ENCODE measurements around the gene BEX4. TPM values are rescaled to one million over a fixed set of nuclear protein-coding genes. Genes with fewer than 3 reads are reported as not detected.

The BEX4 gene
- total and polyA plus RNA-seq, 9 of the 15 experiments (the other 6 are each of a cell fraction or from before 2014, with no cell fraction given) = 74.6 to 399 (median 154) TPM

DNA sequence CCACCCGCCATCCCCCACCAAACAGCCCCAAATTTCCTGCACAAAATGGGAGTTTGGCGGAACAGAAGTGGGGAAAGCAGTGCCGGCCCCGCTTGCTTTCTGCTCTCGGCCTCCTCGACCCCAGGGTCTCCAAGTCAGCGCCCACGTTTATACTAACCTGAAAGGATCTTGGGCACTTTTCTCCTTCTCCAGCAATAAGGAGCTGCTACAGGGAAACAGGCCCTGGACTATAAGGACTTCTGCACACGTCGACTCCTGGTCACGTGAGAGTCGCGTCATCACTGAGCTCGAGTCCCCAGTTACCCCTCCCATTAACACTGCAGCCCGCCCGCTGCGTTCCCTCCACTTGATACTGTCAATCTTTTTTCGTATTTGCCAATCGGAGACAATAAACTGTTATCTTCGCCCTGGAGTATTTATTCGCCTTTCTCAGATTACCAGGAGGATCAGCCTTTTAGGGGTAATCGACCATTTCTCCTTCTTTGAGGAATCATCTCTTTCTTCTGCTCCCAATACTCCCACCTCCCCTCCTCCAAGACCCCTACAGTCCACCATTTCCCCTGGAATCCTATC, 40.1 kb downstream of the BEX4 start, which contains the start of gene TCEAL8 (continued):
- TF ChIP-seq, protein P1, sequence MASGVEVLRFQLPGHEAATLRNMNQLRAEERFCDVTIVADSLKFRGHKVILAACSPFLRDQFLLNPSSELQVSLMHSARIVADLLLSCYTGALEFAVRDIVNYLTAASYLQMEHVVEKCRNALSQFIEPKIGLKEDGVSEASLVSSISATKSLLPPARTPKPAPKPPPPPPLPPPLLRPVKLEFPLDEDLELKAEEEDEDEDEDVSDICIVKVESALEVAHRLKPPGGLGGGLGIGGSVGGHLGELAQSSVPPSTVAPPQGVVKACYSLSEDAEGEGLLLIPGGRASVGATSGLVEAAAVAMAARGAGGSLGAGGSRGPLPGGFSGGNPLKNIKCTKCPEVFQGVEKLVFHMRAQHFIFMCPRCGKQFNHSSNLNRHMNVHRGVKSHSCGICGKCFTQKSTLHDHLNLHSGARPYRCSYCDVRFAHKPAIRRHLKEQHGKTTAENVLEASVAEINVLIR (CRISPR knock-in tag; IDR thresholded peaks at IDR 0.05) = no peak
- TF ChIP-seq, protein P2, sequence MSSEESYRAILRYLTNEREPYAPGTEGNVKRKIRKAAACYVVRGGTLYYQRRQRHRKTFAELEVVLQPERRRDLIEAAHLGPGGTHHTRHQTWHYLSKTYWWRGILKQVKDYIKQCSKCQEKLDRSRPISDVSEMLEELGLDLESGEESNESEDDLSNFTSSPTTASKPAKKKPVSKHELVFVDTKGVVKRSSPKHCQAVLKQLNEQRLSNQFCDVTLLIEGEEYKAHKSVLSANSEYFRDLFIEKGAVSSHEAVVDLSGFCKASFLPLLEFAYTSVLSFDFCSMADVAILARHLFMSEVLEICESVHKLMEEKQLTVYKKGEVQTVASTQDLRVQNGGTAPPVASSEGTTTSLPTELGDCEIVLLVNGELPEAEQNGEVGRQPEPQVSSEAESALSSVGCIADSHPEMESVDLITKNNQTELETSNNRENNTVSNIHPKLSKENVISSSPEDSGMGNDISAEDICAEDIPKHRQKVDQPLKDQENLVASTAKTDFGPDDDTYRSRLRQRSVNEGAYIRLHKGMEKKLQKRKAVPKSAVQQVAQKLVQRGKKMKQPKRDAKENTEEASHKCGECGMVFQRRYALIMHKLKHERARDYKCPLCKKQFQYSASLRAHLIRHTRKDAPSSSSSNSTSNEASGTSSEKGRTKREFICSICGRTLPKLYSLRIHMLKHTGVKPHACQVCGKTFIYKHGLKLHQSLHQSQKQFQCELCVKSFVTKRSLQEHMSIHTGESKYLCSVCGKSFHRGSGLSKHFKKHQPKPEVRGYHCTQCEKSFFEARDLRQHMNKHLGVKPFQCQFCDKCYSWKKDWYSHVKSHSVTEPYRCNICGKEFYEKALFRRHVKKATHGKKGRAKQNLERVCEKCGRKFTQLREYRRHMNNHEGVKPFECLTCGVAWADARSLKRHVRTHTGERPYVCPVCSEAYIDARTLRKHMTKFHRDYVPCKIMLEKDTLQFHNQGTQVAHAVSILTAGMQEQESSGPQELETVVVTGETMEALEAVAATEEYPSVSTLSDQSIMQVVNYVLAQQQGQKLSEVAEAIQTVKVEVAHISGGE (CRISPR knock-in tag; IDR thresholded peaks at IDR 0.05) = no peak
- TF ChIP-seq RFX7 (CRISPR knock-in tag; IDR thresholded peaks at IDR 0.05) = no peak
- TF ChIP-seq ZNF507 (tag; conservative IDR thresholded peaks at IDR 0.05) = no peak
- no peak for TF ChIP-seq KDM1A (IDR thresholded peaks at IDR 0.05)
- no peak for TF ChIP-seq NEUROD1 (IDR thresholded peaks at IDR 0.05; ENCODE audit: borderline replicate concordance, low read depth, low read length, partially characterized antibody)
- TF ChIP-seq ZFX (CRISPR knock-in tag; IDR thresholded peaks at IDR 0.05) = peak; percentile 62
- TF ChIP-seq ZNF764 (CRISPR knock-in tag; IDR thresholded peaks at IDR 0.05; ENCODE audit: low read depth) = no peak
- TF ChIP-seq RBM25 (IDR thresholded peaks at IDR 0.05; ENCODE audit: low read depth, low read length, severe bottlenecking) = no peak
- TF ChIP-seq, protein P3, sequence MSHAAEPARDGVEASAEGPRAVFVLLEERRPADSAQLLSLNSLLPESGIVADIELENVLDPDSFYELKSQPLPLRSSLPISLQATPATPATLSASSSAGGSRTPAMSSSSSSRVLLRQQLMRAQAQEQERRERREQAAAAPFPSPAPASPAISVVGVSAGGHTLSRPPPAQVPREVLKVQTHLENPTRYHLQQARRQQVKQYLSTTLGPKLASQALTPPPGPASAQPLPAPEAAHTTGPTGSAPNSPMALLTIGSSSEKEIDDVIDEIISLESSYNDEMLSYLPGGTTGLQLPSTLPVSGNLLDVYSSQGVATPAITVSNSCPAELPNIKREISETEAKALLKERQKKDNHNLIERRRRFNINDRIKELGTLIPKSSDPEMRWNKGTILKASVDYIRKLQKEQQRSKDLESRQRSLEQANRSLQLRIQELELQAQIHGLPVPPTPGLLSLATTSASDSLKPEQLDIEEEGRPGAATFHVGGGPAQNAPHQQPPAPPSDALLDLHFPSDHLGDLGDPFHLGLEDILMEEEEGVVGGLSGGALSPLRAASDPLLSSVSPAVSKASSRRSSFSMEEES (CRISPR knock-in tag; IDR thresholded peaks at IDR 0.05) = peak; percentile 94
- TF ChIP-seq HNRNPLL (IDR thresholded peaks at IDR 0.05; ENCODE audit: low read depth, low read length, poor library complexity, severe bottlenecking) = no peak
- TF ChIP-seq HDAC6 (IDR thresholded peaks at IDR 0.05; ENCODE audit: low read depth, low read length) = no peak
- TF ChIP-seq PTTG1 (tag; IDR thresholded peaks at IDR 0.05; ENCODE audit: low read depth) = no peak
- no peak for TF ChIP-seq HDAC1 (IDR thresholded peaks at IDR 0.05)
- peak; percentile 43 for TF ChIP-seq C11orf30 (IDR thresholded peaks at IDR 0.05; ENCODE audit: low read depth)
- TF ChIP-seq ZKSCAN8 (CRISPR knock-in tag; IDR thresholded peaks at IDR 0.05) = no peak
- TF ChIP-seq, protein P4, sequence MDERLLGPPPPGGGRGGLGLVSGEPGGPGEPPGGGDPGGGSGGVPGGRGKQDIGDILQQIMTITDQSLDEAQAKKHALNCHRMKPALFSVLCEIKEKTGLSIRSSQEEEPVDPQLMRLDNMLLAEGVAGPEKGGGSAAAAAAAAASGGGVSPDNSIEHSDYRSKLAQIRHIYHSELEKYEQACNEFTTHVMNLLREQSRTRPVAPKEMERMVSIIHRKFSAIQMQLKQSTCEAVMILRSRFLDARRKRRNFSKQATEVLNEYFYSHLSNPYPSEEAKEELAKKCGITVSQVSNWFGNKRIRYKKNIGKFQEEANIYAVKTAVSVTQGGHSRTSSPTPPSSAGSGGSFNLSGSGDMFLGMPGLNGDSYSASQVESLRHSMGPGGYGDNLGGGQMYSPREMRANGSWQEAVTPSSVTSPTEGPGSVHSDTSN (CRISPR knock-in tag; IDR thresholded peaks at IDR 0.05; ENCODE audit: low read depth) = no peak
- TF ChIP-seq, protein P4 (tag; conservative IDR thresholded peaks at IDR 0.05; ENCODE audit: low read depth) = peak; percentile 47; the same call in 1 of the 2 replicates

All from K562 (cell line).